GM20000 (cell line): ENCODE measurements around the gene DCLRE1A.

Experiments
- DNase-seq: peaks from one replicate; pipeline ENCODE4 v3.0.0; 2012; ENCODE audit warnings: low spot score
- TF ChIP-seq, protein P1 (sequence below): IDR thresholded peaks from 2 replicates; pipeline ENCODE4 v1.5.1; 2012; ENCODE audit warnings: mild to moderate bottlenecking, control low read depth; ENCODE audit errors: extremely low read depth, missing control alignments

Gene DCLRE1A

DNA sequence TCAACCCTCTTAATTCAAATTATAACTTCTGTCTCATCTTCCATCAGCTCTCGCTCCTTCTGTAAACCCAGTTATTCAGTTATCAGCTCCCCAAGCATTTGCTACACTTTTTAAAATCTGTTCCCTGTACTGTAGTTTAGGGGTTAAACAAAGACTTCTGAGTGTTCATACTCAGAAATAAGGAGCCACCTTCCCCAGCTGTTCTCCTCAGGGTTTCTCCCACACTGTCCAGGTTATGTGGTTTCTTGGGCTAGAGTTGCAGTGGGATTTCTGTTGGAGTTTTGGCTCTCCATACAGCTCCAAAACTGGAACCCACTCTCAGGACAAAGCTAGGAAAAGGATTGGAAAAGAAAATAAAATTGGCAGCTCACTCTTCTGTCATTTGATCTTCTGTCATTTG, 21.3 kb upstream of the DCLRE1A start:
- no peak for DNase-seq

DNA sequence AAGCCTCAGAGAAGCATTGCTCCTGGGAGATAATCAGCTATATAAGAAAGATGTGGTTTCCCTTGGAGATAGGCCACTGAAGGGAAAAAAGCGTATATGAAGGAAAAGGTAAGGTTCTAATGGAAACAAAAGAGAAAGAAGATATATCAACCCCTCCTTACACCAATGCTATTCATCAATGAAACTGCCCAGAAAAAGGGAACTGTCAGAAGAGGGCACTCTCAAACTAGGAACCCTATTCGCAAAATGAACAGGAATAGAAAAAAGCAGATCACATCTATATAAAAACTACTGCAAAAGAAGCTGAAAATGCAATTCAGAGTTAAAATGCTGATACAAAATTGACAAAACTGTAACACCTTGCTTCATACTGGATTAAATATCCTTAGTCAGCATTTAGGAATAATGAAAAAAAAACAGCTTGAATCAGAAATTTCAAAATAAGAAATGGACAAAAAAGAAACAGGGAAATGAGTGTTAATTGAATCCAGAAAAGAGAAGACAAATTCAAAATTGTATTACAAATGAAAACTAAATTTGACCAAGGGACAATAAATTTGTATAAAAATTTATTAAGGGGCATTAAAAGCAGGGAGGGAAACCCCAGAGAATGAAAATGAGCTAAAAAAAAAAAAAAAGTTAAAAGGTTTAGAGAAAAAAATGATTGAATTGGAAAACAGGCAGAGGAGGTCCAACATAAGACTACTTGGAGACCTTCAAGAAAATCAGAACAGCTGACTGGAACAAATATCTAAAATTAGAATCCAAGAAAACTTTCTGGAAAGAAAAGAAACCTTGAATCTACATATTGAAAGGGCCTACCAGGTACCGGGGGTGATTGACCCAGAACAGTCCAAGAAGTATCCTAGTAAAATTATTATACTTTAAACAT, 18.5 kb upstream of the DCLRE1A start:
- no peak for DNase-seq

More for the DNA sequence above, 21.3 kb upstream of the DCLRE1A start:
- TF ChIP-seq, protein P1, sequence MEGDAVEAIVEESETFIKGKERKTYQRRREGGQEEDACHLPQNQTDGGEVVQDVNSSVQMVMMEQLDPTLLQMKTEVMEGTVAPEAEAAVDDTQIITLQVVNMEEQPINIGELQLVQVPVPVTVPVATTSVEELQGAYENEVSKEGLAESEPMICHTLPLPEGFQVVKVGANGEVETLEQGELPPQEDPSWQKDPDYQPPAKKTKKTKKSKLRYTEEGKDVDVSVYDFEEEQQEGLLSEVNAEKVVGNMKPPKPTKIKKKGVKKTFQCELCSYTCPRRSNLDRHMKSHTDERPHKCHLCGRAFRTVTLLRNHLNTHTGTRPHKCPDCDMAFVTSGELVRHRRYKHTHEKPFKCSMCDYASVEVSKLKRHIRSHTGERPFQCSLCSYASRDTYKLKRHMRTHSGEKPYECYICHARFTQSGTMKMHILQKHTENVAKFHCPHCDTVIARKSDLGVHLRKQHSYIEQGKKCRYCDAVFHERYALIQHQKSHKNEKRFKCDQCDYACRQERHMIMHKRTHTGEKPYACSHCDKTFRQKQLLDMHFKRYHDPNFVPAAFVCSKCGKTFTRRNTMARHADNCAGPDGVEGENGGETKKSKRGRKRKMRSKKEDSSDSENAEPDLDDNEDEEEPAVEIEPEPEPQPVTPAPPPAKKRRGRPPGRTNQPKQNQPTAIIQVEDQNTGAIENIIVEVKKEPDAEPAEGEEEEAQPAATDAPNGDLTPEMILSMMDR: no peak

DNA sequence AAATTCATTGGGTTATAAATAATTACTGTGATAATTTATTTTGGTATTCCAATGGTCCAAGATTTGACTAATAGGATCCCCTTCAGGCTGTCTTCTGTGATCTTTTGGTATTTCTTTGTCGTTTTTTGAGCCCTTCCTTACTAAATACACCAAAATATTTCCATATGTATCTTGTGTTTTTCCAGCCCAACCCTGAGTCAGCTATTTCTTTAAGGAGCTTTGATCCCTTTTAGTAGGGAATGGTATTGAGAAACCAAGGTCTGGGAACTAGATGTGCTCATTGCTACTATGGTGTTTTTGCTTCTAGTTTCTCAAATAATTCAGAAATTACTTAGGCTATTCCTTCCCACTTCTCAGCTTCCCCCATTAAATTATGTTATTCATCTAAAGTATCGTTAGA, 15.9 kb upstream of the DCLRE1A start:
- TF ChIP-seq, protein P1: no peak
- no peak for DNase-seq

More for the DNA sequence above, 18.5 kb upstream of the DCLRE1A start:
- TF ChIP-seq, protein P1: no peak

DNA sequence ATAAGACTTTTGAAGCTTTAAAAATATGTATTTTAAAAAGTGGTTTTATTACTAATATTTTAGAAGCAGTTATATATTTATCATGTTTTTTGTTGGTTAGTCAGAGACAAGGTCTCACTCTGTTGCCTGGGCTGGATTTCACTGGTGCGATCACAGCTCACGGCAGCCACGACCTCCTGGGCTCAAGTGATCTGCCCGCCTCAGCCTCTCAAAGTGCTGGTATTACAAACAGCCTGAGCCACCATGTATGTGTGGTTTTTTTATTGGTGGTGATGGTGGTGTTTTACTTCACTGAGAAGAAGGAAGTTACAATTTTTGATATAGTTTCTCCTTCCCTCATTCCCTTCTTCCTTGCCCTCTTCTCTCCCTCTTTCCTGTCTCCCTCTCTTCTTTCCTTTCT, 14.0 kb upstream of the DCLRE1A start:
- TF ChIP-seq, protein P1: no peak
- DNase-seq: no peak

DNA sequence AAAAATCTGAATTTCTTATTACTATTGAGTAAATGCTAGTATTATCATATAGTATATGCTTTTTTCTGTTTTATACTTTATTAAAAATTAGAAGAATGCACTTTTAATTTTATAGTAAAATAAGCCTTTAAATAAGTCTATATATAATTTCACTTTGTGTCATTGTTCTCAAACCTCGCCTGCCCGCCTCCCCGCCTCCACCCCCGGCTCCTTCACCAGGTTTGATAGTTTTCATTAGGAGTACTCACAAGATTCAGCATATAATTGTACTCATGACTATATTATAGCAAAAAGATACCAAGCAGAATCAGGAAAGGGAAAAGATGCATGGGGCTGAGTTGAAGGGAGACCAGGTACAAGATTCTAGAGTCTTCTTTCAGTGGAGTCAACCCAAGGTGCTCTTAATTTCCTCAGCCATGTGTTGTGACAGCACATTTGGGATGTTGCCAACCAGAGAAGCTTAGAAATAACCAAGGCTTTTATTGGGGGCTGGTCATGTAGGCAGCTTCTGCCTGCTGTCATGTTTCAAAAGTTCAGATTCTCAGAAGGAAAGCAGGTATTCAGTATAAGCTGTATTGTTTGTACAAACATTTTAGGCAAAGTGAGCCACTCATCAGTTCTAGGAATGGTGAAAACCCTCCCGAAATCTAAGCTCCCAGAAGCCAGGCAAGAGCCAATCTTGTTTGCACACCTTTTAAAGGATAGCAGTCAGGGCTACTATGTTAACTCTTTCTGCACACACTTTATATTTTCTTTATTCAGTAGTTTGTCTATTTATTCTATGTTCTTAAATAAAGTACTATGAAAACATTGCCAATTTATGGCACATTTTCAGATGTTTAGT, 12.9 kb upstream of the DCLRE1A start:
- no peak for DNase-seq
- TF ChIP-seq, protein P1: no peak

DNA sequence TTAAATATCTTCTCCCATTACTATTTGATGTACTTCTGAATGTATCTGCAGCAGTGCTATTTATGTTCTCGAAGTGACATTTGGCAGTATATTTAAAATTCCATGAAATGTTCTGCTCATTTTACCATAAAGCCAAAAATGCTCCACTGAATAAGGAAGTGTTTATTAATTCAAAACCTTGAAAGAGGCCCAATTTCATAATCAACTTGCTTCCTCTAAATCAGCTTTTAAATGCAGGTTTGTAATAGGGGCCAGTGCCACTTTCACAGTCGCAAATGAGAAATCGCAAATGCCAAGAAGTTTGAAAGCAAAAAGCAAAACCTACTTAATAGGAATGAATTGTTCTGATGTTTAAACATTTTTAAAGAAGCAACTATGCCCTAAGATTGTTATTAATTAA, 12.0 kb upstream of the DCLRE1A start:
- TF ChIP-seq, protein P1: no peak
- DNase-seq: no peak

DNA sequence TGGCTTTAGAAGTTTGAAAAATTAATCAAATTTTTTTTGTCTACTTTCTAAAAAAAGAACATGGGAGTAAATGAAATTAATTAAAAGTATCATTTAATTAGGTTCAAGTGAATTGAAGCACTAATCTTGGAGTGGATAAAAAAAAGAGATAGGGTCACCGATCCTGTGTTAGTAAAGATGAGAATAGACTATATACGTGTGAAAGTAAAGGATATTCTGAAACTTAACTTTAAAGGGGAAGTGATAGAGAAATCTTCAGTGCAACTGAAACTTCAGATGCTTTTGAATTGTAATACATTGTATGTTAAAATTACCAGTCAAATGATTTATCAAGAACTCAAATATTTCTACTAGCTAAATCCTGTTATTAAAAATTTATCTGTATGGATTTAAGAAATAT, 5.4 kb upstream of the DCLRE1A start:
- peak; percentile 36 for DNase-seq
- TF ChIP-seq, protein P1: no peak
